NCI-H774 (cell line): ENCODE data around the gene PLIN4.
A peak's percentile ranks its signal among the peaks of the same experiment; 100 is the strongest.

Experiments
- DNase-seq: peaks from one replicate; lab custom pipeline; 2025; lab: John Stamatoyannopoulos, UW

Gene PLIN4

DNA sequence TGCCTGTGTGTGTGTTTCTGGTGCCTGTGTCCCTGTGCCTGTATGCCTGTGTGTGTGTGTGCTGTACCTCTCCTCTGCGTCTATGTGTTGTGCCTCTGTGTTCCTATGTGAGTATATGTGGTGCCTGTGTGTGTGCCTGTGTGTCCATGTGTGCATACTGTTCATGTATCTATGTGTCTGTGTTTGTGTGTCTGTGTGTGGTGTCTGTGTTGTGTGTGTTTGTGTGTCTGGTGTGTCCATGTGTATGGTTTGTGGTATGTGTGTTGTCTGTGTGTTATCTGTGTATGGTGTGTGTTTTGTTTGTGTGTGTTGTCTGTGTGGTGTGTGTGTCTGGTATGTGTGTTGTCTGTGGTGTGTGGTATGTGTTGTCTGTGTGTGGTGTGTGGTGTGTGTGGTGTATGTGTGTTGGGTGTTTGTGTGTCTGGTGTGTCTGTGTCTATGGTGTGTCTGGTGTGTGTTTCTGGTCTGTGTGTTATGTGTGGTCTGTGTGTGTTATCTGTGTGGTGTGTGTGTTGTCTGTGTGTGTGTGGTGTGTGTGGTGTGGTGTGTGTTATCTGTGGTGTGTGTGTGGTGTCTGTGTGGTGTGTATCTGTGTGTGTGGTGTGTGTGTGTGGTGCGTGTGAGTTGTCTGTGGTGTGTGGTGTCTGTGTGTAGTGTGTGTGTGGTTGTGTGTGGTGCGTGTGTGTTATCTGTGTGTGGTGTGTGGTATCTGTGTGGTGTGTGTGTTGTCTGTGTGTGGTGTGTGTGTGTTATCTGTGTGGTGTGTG is 25.8 kb downstream of the PLIN4 start:
- no peak for DNase-seq

GRCh38 chr19:4491446-4491845 is 26.8 kb downstream of the PLIN4 start:
- DNase-seq, result no peak

GRCh38 chr19:4488496-4488895 is 29.8 kb downstream of the PLIN4 start:
- DNase-seq, result no peak

- no peak for DNase-seq
Measured at GRCh38 chr19:4487572-4487971, 30.7 kb downstream of the PLIN4 start.

DNA sequence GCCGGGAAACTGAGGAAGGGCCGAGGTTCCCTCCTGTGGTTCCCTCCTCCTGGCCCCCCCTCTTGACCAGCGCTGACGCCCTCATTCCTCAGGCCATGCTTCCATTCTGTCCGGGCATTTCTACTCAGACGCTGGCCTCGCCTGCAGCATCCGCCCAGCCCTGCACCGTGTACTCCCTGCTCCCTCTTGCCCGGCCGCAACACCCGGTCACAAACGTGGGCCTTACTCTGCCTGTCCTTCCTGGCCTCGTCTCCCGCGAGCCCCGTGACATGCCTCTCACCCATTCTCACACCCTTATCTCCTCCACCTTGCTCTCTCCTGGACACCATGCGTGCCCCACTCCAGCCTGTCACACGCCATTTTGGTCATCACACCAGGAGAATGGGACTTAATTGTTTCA is 34.9 kb downstream of the PLIN4 start:
- no peak for DNase-seq

- no peak for DNase-seq
Measured at GRCh38 chr19:4482721-4483364, 35.4 kb downstream of the PLIN4 start.

DNA sequence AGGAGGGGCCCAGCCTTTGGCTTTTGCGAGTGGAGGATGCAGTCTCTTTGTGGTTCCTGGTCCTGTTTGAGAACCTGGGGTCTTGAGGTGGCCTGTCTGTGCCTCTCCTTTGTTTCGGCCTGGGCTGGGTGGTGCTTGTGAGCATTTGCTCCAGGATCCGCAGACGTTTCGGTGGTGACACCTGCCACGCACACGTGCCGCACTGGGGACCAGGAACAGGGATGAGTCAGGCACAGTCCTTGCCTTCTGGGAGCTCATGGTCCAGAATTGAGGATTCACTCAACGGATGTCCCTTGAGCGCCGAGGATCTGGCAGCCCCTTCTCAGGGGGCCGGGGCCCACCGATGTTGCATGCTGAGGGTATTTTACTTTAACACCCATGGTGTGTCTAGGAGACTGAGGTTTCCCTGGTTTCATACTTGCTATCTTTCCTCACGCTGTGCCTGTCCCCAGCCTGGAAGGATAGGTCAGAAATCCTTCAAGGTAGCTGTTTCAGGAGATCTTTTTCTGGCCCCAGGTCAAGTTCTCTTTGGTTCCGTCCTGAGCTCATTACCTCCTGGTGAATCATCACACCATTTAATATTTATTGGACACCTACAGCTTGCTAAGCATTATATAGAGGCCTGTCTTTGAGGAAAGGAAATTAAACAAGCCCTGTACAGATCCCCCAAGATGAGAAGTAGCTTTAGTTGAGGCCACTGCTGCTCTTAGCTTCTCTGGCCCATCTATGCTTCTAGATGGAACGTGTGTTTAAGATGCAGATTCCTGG is 41.1 kb downstream of the PLIN4 start:
- no peak for DNase-seq

DNA sequence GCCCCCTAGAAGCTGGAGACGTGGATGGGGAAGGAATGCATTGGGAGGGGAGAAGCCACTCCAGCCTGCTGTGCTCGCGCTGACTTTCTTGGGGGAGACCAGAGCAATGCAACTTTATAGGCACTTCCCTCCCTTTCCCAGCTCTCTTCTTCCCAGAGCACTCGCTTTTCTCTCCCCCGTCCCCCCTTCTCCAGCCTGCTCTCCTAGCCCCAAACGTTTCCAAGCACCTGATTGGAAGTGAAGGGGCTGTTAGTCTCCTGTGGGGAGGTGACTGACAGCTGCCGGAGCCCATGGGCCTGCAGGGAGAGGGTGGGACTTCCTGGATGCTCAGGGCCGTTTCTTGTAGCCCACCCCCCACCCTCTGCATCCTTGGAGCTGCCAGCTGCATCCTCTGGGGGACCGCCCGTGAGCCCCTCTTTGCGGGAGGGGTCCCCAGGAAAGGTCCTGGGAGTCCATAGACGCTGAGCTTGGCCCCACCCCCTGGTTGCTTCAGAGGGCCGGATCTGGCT is 43.7 kb downstream of the PLIN4 start:
- DNase-seq, result no peak

DNA sequence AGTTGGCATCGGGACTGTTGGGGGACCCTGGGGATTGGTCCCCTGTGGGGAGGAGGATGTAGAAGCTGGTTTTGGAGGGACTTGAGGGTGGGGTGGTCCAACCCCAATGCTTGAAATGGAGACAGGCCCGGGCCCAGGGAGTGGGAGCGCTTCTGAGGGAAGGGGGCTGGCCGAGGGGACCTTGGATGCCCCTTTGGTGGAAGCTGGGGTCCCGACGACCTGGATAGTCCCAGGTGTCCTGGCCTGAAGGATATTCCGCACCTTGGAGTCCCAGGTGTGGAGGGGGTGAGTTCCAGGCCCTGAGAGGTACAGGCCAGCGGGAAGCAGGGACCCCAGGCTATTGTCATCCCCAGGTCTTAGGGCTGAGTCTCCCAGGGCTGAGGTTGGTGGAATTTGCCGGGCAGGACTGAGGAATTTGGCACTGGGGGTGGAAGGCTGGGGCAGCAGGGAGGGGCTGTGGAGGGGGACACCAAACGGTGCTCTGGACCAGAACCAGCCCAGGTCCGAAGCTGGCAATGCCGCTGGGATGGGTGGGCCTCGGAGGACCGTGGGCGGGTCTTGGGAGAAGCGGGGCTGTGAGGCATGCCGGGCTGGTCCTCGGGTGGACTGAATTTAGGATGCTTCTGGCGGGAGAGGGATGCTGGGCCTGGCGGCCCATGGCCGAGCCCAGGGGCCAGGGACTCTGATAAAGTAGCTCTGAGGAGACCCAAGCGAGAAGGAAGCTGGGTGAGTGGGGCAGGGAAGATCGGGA is 44.3 kb downstream of the PLIN4 start:
- no peak for DNase-seq

DNA sequence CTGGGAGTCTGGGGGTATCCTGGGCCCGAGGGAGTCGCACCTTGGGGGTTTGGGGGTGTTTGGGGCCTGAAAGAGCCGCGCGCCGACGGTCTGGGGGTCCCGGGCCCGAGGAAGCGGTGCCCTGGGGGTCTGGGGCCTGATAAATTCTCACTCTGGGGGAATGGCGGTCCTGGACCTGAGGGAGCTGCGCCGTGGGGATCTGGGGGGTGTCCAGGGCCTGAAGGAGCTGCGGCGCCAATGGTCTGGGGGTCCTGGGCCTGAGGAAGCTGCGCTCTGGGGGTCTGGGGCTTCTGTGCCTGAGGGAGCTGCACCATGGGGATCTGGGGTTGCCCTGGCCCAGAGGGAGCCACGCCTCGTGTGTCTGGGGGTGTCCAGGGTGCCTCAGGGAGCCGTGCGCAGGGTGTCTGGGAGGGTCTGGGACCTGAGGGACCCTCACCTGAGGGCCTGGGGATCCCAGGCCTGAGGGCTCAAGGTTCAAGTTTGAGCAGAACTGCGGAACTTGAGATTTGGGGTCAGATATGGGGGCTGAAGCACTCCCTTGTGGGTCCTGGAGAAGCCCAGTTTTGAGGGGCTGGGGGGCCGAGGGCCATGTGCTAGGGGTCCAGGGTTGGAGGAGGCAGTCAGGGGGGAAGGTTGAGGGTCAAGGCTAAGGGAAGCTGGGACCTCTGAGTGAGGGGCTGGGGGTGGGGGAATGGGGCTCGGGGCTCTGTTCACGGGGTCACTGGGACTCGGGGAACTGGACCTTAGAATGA is 45.1 kb downstream of the PLIN4 start:
- no peak for DNase-seq

- DNase-seq, result no peak
Measured at GRCh38 chr19:4472174-4472974, 45.9 kb downstream of the PLIN4 start, which contains the start of gene HDGFL2. Gene HDGFL2 (plus strand): TSS chr19:4472297. CDS start chr19:4472351, 54 bp downstream.

GRCh38 chr19:4471403-4472173 is 46.7 kb downstream of the PLIN4 start:
- peak; percentile 100 for DNase-seq

DNA sequence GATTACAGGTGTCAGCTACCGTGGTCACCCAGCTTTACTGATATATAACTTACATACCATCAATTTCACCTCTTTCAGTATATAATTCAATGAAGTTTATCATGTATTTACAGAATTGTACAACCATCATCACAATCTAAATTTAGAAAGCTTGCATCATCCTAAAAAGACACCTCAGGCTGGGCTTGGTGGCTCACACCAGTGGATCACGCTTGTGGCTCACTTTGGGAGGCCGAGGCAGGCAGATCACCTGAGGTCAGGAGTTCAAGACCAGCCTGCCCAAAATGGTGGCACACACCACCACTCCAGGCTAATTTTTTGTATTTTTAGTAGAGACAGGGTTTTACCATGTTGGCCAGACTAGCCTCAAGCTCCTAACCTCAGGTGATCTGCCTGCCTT is 50.5 kb downstream of the PLIN4 start:
- no peak for DNase-seq

GRCh38 chr19:4464815-4465581 is 53.3 kb downstream of the PLIN4 start:
- DNase-seq, result no peak

- DNase-seq, result peak; percentile 98
Measured at GRCh38 chr19:4457654-4458395, 60.5 kb downstream of the PLIN4 start, which contains the start of gene UBXN6. Gene UBXN6 (minus strand): TSS chr19:4457794. CDS start chr19:4457697, 97 bp downstream.

GRCh38 chr19:4456843-4457653 is 61.2 kb downstream of the PLIN4 start:
- no peak for DNase-seq

- no peak for DNase-seq
Measured at GRCh38 chr19:4456476-4456842, 61.8 kb downstream of the PLIN4 start.
